Measurements from ENCODE around the gene RAPGEF1.

RAPGEF1 gene

GRCh38 chr9:131670247-131671132, 69.4 kb downstream of the RAPGEF1 start:
- CTCF ChIA-PET, result no interaction called here
- POLR2A ChIA-PET, result no interaction called here
- no peak for DNase-seq (ENCODE audit: low read depth, low spot score)

GRCh38 chr9:131669269-131670157, 70.4 kb downstream of the RAPGEF1 start:
- TF ChIP-seq CTCF (IDR thresholded peaks at IDR 0.05; ENCODE audit: insufficient read depth, low read length, missing control alignments), result no peak
- no peak overlapping the region for H3K4me3 ChIP-seq (ENCODE audit: low read depth, low read length)
- ChIA-PET POLR2A (interaction anchor here (0.9 to 2.3 kb wide), 2 partner anchors 9 to 11 kb away, joined by 3 to 17 read pairs; no protein-coding TSS in a partner anchor), CTCF (interaction anchor here (1.0 to 1.4 kb wide), 4 partner anchors 9 to 26 kb away, joined by 3 read pairs; no protein-coding TSS in a partner anchor)
- DNase-seq (ENCODE audit: low read depth, low spot score), result no peak

More at GRCh38 chr9:131670247-131671132, 69.4 kb downstream of the RAPGEF1 start:
- no peak overlapping the region for H3K4me3 ChIP-seq (ENCODE audit: low read depth, low read length)
- no peak for TF ChIP-seq CTCF (IDR thresholded peaks at IDR 0.05; ENCODE audit: insufficient read depth, low read length, missing control alignments)

- no peak for DNase-seq (ENCODE audit: low read depth, low spot score)
- no peak for TF ChIP-seq CTCF (IDR thresholded peaks at IDR 0.05; ENCODE audit: insufficient read depth, low read length, missing control alignments)
- ChIA-PET POLR2A (interaction anchor here (0.9 to 2.3 kb wide), 2 partner anchors 10 kb away, joined by 3 to 17 read pairs; no protein-coding TSS in a partner anchor), CTCF (interaction anchor here (1.0 to 1.9 kb wide), 8 partner anchors 8 to 72 kb away, joined by 3 to 8 read pairs (median 3); partner anchors contain the start of gene RAPGEF1)
- H3K4me3 ChIP-seq (ENCODE audit: low read depth, low read length), result no peak overlapping the region
Observed at GRCh38 chr9:131668439-131669268, 71.2 kb downstream of the RAPGEF1 start.

GRCh38 chr9:131668057-131668438, 71.8 kb downstream of the RAPGEF1 start:
- POLR2A ChIA-PET, result interaction anchor here (0.9 to 2.3 kb wide), 2 partner anchors 10 to 11 kb away, joined by 3 to 17 read pairs; no protein-coding TSS in a partner anchor
- no peak for DNase-seq (ENCODE audit: low read depth, low spot score)
- CTCF ChIA-PET, result interaction anchor here (1.0 to 1.9 kb wide), 5 partner anchors 9 to 72 kb away, joined by 3 to 8 read pairs (median 4); partner anchors contain the start of gene RAPGEF1
- no peak overlapping the region for H3K4me3 ChIP-seq (ENCODE audit: low read depth, low read length)
- TF ChIP-seq CTCF (IDR thresholded peaks at IDR 0.05; ENCODE audit: insufficient read depth, low read length, missing control alignments), result no peak

- CTCF ChIA-PET, result interaction anchor here (1.0 to 1.9 kb wide), 5 partner anchors 9 to 76 kb away, joined by 3 to 8 read pairs (median 4); partner anchors contain the start of gene RAPGEF1
- POLR2A ChIA-PET, result interaction anchor here (0.9 to 2.3 kb wide), 2 partner anchors 11 to 40 kb away, joined by 4 to 17 read pairs; no protein-coding TSS in a partner anchor
- no peak for TF ChIP-seq CTCF (IDR thresholded peaks at IDR 0.05; ENCODE audit: insufficient read depth, low read length, missing control alignments)
- no peak for DNase-seq (ENCODE audit: low read depth, low spot score)
- H3K4me3 ChIP-seq (ENCODE audit: low read depth, low read length), result no peak overlapping the region
Observed at GRCh38 chr9:131667576-131667975, 72.3 kb downstream of the RAPGEF1 start.
